Measurements from ENCODE around the gene RBFOX1.

Gene RBFOX1

DNA sequence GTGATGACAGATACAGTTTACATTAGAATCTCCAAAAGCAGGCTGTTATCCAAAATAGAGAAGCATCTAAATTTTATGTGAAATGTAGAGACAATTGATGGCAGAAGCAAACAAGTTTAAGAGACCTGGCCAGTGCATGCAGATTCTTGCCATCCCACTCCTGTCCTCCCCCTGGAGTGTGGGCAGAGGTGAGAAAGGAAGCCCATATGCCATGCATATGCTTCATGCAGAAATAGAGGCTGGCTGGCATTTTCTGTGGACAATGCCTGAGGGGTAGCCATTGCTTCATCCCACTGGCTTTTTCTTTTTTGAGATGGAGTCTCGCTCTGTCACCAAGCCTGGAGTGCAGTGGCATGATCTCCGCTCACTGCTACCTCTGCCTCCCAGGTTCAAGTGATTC, 382.1 kb downstream of the RBFOX1 start:
- no peak overlapping the region for H3K27ac ChIP-seq
- H3K27me3 ChIP-seq (replicated peaks), result no peaks in the 10 kb centered on the region
- H3K4me3 ChIP-seq (ENCODE audit: low read depth, low read length), result no peak overlapping the region
- no peak for DNase-seq
- no peaks in the 10 kb centered on the region for H3K36me3 ChIP-seq (replicated peaks)
- TF ChIP-seq, protein P1, sequence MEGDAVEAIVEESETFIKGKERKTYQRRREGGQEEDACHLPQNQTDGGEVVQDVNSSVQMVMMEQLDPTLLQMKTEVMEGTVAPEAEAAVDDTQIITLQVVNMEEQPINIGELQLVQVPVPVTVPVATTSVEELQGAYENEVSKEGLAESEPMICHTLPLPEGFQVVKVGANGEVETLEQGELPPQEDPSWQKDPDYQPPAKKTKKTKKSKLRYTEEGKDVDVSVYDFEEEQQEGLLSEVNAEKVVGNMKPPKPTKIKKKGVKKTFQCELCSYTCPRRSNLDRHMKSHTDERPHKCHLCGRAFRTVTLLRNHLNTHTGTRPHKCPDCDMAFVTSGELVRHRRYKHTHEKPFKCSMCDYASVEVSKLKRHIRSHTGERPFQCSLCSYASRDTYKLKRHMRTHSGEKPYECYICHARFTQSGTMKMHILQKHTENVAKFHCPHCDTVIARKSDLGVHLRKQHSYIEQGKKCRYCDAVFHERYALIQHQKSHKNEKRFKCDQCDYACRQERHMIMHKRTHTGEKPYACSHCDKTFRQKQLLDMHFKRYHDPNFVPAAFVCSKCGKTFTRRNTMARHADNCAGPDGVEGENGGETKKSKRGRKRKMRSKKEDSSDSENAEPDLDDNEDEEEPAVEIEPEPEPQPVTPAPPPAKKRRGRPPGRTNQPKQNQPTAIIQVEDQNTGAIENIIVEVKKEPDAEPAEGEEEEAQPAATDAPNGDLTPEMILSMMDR (IDR thresholded peaks at IDR 0.05; ENCODE audit: low read depth, low read length, missing control alignments), result no peak
- in situ Hi-C loops (cut with HindIII; ENCODE audit: low pct_ligation_motif_present, low sequenced_read_pairs), result no loop called here

DNA sequence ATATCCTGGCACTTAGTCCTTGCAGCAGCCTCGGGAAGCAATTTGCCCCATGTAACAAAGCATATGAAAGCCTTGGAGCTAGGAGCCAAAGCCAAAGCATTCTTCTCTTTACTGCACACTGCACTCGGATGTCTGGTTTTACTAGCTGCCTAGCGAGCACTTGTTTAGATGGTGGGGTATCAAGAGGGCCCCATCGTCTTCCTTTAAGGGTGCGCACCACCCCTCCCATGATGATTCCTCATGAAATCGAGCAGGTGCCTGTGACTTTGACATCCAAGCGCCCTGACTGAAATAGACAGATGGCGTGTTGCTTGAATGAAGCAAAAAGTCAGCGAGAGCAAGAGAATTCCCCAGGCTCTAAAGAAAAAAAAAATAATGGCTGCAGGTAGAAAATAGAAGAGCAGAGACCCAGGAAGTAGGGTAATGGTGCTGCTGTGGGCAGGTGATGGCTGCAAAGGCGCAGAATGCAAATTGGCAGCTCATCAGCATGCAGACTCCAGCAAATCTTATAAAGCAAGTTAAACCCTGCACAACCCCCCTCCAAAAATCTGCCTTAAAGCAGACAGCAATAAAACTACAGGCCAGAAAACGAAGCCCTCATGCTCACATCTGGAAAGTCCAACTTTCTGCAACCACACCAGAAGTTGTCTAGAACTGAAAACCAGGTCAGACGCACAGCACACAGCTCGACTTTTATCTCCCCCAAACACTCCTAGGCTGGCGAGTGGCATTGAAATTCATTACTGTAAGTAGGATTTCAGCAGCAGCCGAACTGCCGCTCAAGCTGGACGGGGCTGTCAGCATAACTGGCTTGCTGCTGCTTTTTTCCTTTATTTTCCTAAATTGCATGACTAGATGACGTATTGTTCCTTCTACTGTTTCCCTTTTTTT, 384.3 kb downstream of the RBFOX1 start:
- no peaks in the 10 kb centered on the region for H3K27me3 ChIP-seq (replicated peaks)
- no peak overlapping the region for H3K27ac ChIP-seq
- in situ Hi-C loops (cut with HindIII; ENCODE audit: low pct_ligation_motif_present, low sequenced_read_pairs), result no loop called here
- TF ChIP-seq, protein P1 (IDR thresholded peaks at IDR 0.05; ENCODE audit: low read depth, low read length, missing control alignments), result no peak
- no peak overlapping the region for H3K4me3 ChIP-seq (ENCODE audit: low read depth, low read length)
- DNase-seq, result no peak
- H3K36me3 ChIP-seq (replicated peaks), result no peaks in the 10 kb centered on the region

DNA sequence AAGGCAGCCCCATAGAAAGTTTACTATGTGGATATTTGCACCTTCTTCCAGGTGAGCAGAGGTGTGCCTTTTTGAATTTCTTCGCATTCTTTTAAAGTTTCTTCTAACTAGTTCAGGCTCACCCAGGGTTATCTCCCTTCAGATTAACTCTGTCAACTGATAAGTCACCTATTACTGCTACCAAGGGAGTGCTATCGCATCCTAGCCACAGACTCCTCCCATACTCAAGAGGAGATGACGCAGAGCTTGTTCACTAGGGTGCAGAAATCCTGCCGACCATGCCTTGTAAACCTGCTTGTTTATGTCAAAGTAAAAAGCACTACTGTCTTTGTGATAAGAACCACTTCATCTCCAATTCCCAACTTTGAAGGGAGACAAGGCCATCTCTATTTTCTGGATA, 390.1 kb downstream of the RBFOX1 start:
- H3K4me3 ChIP-seq (ENCODE audit: low read depth, low read length), result no peak overlapping the region
- TF ChIP-seq, protein P1 (IDR thresholded peaks at IDR 0.05; ENCODE audit: low read depth, low read length, missing control alignments), result no peak
- in situ Hi-C loops (cut with HindIII; ENCODE audit: low pct_ligation_motif_present, low sequenced_read_pairs), result no loop called here
- no peaks in the 10 kb centered on the region for H3K27me3 ChIP-seq (replicated peaks)
- H3K27ac ChIP-seq, result no peak overlapping the region
- no peaks in the 10 kb centered on the region for H3K36me3 ChIP-seq (replicated peaks)
- DNase-seq, result no peak

DNA sequence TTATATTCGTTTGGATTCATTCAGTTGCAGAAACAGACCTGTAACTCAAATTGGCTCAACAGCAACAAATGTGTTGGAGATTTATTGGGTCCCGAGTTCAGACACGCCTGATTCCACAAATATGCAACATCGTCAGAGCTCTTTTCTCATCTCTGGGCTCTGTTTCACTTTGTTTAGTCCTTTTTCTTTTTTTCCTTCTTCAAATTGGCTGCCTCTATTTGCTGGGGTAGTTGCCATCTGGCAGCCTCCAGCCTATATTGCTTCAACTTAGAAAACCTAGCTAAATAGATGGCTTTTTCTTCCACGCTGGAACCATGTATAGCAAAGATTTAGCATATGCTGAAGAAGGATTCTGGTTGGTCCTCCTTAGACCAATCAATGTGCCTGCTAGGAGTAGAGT, 398.5 kb downstream of the RBFOX1 start:
- DNase-seq, result no peak
- no peak overlapping the region for H3K4me3 ChIP-seq (ENCODE audit: low read depth, low read length)
- in situ Hi-C loops (cut with HindIII; ENCODE audit: low pct_ligation_motif_present, low sequenced_read_pairs), result no loop called here
- H3K27me3 ChIP-seq (replicated peaks), result no peaks in the 10 kb centered on the region
- H3K27ac ChIP-seq, result no peak overlapping the region
- H3K36me3 ChIP-seq (replicated peaks), result no peaks in the 10 kb centered on the region
- TF ChIP-seq, protein P1 (IDR thresholded peaks at IDR 0.05; ENCODE audit: low read depth, low read length, missing control alignments), result no peak

DNA sequence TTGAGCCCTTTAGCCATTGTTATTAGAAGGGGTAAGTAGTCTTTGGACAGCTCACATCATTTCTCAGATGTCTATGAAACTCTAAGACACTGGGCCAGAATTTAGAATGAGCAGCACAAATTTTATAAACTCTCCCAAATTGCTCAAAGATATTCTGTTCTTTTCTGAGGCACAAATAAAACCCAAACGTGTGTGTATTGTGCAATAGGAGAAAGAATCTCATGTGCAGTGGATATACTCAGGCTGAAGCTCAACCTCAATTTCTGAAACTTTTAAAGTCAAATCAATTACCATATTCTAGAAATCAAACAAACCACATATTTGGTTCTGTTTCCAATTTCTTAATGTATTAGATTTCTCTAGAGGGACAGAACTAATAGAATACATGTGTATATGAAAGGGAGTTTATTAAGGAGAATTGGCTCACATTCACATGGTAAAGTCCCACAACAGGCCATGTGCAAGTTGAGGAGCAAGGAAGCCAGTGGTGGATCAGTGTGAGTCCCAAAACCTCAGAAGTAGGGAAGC, 403.6 kb downstream of the RBFOX1 start:
- H3K27ac ChIP-seq, result no peak overlapping the region
- no peak overlapping the region for H3K4me3 ChIP-seq (ENCODE audit: low read depth, low read length)
- in situ Hi-C loops (cut with HindIII; ENCODE audit: low pct_ligation_motif_present, low sequenced_read_pairs), result no loop called here
- H3K36me3 ChIP-seq (replicated peaks), result no peaks in the 10 kb centered on the region
- H3K27me3 ChIP-seq (replicated peaks), result no peaks in the 10 kb centered on the region
- DNase-seq, result no peak
- TF ChIP-seq, protein P1 (IDR thresholded peaks at IDR 0.05; ENCODE audit: low read depth, low read length, missing control alignments), result no peak

Measured in brain microvascular endothelial cell (primary cell).